Measurements from ENCODE around the gene SH3GL3. TPM values are rescaled to one million over a fixed set of nuclear protein-coding genes. Genes with fewer than 3 reads are reported as not detected.

SH3GL3 gene
- total RNA-seq (2022), result 0.24 and 0.61 TPM in 2 replicates
- Bru-seq, nascent RNA, result percentile 23 among the genes with signal in this experiment
- BruChase-seq, experiment 1, labeled RNA remaining after a 6-hour chase, result percentile 16 among the genes with signal in this experiment
- percentile 24 among the genes with signal in this experiment for BruChase-seq, experiment 2, labeled RNA remaining after a 2-hour chase
- long read RNA-seq, partial matches to known transcripts, result 0 of 1 reads
- long read RNA-seq, other reads (novel, unspliced or antisense), result 1 of 1 reads

- CTCF ChIA-PET, result interaction anchor here (0.6 to 2.0 kb wide), 3 partner anchors 17 to 234 kb away, joined by 3 to 5 read pairs (median 4); no protein-coding TSS in a partner anchor
- H3K27ac Mint-ChIP-seq (ENCODE audit: unreplicated experiment), result no peak within 1 kb of the TSS
- intact Hi-C loops (cut with micrococcal nuclease; ENCODE audit: unreplicated experiment), result no loop called here
Observed at GRCh38 chr15:83446904-83447709, at the start of gene SH3GL3. TSS of gene SH3GL3 (plus strand) at chr15:83447341. CDS start at chr15:83447534, 193 bp downstream.

GRCh38 chr15:83398626-83399025 lies 48.5 kb upstream of the SH3GL3 start:
- no peaks in the 10 kb centered on the region for H3K4me1 Mint-ChIP-seq (ENCODE audit: low read depth, unreplicated experiment)
- TF ChIP-seq CTCF (IDR thresholded peaks at IDR 0.05; ENCODE audit: unreplicated experiment), result no peak
- intact Hi-C loops (cut with micrococcal nuclease; ENCODE audit: unreplicated experiment), result no loop called here
- H3K27ac Mint-ChIP-seq (ENCODE audit: unreplicated experiment), result no peak overlapping the region
- H3K4me3 Mint-ChIP-seq (ENCODE audit: low read depth, unreplicated experiment), result no peak overlapping the region
- no peak for DNase-seq
- H3K36me3 Mint-ChIP-seq (ENCODE audit: insufficient read depth, unreplicated experiment), result no peaks in the 10 kb centered on the region
- H3K27me3 Mint-ChIP-seq (ENCODE audit: unreplicated experiment), result peaks cover 92% of the 10 kb centered on the region
- no peaks in the 10 kb centered on the region for H3K9me3 Mint-ChIP-seq (ENCODE audit: low read depth, unreplicated experiment)
- BruUV-seq (replicated peaks), result no TSS peak
- CTCF ChIA-PET, result no interaction called here

More at GRCh38 chr15:83446904-83447709, at the start of gene SH3GL3:
- peaks cover 51% of the 10 kb centered on the region for H3K27me3 Mint-ChIP-seq (ENCODE audit: unreplicated experiment)
- TF ChIP-seq CTCF (IDR thresholded peaks at IDR 0.05; ENCODE audit: unreplicated experiment), result no peak
- peak within 1 kb of the TSS; percentile 79 for H3K4me3 Mint-ChIP-seq (ENCODE audit: low read depth, unreplicated experiment)
- H3K36me3 Mint-ChIP-seq (ENCODE audit: insufficient read depth, unreplicated experiment), result peaks cover 13% of the 10 kb centered on the region
- no peaks in the 10 kb centered on the region for H3K4me1 Mint-ChIP-seq (ENCODE audit: low read depth, unreplicated experiment)
- H3K9me3 Mint-ChIP-seq (ENCODE audit: low read depth, unreplicated experiment), result no peaks in the 10 kb centered on the region
- no TSS peak for BruUV-seq (replicated peaks)
- DNase-seq, result peak; percentile 61

GRCh38 chr15:83404121-83404520 lies 43.0 kb upstream of the SH3GL3 start:
- Mint-ChIP-seq H3K9me3 (ENCODE audit: low read depth, unreplicated experiment) (no peaks in the 10 kb centered on the region), H3K27ac (ENCODE audit: unreplicated experiment) (no peak overlapping the region), H3K27me3 (ENCODE audit: unreplicated experiment) (peaks cover 85% of the 10 kb centered on the region), H3K4me3 (ENCODE audit: low read depth, unreplicated experiment) (no peak overlapping the region), H3K36me3 (ENCODE audit: insufficient read depth, unreplicated experiment) (no peaks in the 10 kb centered on the region), H3K4me1 (ENCODE audit: low read depth, unreplicated experiment) (no peaks in the 10 kb centered on the region)
- CTCF ChIA-PET, result no interaction called here
- BruUV-seq (replicated peaks), result no TSS peak
- no peak for TF ChIP-seq CTCF (IDR thresholded peaks at IDR 0.05; ENCODE audit: unreplicated experiment)
- no peak for DNase-seq
- intact Hi-C loops (cut with micrococcal nuclease; ENCODE audit: unreplicated experiment), result no loop called here

- H3K36me3 Mint-ChIP-seq (ENCODE audit: insufficient read depth, unreplicated experiment), result no peaks in the 10 kb centered on the region
- no TSS peak for BruUV-seq (replicated peaks)
- no peak for DNase-seq
- no peaks in the 10 kb centered on the region for H3K4me1 Mint-ChIP-seq (ENCODE audit: low read depth, unreplicated experiment)
- intact Hi-C loops (cut with micrococcal nuclease; ENCODE audit: unreplicated experiment), result no loop called here
- no peak for TF ChIP-seq CTCF (IDR thresholded peaks at IDR 0.05; ENCODE audit: unreplicated experiment)
- H3K4me3 Mint-ChIP-seq (ENCODE audit: low read depth, unreplicated experiment), result no peak overlapping the region
- peaks cover 86% of the 10 kb centered on the region for H3K27me3 Mint-ChIP-seq (ENCODE audit: unreplicated experiment)
- H3K9me3 Mint-ChIP-seq (ENCODE audit: low read depth, unreplicated experiment), result no peaks in the 10 kb centered on the region
- CTCF ChIA-PET, result no interaction called here
- H3K27ac Mint-ChIP-seq (ENCODE audit: unreplicated experiment), result no peak overlapping the region
Observed at GRCh38 chr15:83410532-83410931, 36.6 kb upstream of the SH3GL3 start.
